ENCODE measurements around the gene LRP2. TPM values are rescaled to one million over a fixed set of nuclear protein-coding genes. Genes with fewer than 3 reads are reported as not detected.
"Not testable (repeated sequence)": the region's sequence is repeated elsewhere in the genome, so short reads cannot be mapped to it uniquely, and the experiment has no call there.

The LRP2 gene
- total RNA-seq, 1 donor from 2014 or later: 54.2 TPM

DNA sequence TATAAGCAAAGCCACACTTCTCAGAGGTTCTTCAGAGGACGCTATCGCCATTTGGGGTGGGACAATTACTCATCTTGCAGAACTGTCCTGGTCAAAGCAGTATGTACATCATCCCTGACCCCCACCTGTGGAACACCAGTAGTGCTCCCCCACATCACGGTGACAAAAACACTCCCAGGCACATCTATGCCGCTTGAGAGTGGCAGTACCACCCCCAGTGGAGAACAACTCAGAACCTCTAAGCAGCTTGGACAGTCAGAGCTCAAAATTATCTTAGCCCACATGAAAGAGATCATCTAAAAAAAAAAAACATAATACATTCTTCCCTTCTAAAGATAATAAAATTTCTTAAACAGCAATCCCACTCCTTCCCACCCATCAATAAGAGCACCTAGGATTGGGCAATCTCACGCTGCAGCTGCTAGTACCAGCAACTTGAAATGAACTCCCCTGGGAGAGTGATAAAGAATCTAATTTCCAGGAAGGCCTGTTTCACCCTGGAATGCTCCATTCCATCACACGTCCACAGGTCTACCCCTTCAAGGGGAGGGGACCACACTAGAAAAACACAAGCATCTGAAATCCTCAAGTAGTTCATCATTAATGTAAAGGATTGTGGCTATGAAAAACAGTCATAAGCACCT, 31.7 kb downstream of the LRP2 start:
- peak overlapping the region; percentile 32 for H3K27ac Mint-ChIP-seq
- H3K4me1 Mint-ChIP-seq: peaks cover 19% of the 10 kb centered on the region
- TF ChIP-seq, protein P1, sequence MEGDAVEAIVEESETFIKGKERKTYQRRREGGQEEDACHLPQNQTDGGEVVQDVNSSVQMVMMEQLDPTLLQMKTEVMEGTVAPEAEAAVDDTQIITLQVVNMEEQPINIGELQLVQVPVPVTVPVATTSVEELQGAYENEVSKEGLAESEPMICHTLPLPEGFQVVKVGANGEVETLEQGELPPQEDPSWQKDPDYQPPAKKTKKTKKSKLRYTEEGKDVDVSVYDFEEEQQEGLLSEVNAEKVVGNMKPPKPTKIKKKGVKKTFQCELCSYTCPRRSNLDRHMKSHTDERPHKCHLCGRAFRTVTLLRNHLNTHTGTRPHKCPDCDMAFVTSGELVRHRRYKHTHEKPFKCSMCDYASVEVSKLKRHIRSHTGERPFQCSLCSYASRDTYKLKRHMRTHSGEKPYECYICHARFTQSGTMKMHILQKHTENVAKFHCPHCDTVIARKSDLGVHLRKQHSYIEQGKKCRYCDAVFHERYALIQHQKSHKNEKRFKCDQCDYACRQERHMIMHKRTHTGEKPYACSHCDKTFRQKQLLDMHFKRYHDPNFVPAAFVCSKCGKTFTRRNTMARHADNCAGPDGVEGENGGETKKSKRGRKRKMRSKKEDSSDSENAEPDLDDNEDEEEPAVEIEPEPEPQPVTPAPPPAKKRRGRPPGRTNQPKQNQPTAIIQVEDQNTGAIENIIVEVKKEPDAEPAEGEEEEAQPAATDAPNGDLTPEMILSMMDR (IDR thresholded peaks at IDR 0.05; ENCODE audit: unreplicated experiment): no peak
- H3K4me3 Mint-ChIP-seq: no peak overlapping the region
- peaks cover 2% of the 10 kb centered on the region for H3K36me3 Mint-ChIP-seq
- no peak for DNase-seq (ENCODE audit: low spot score in 2 of 2, unreplicated experiment in 2 of 2)
- peaks cover 6% of the 10 kb centered on the region for H3K27me3 Mint-ChIP-seq (ENCODE audit: low read depth)
- no peaks in the 10 kb centered on the region for H3K9me3 Mint-ChIP-seq

DNA sequence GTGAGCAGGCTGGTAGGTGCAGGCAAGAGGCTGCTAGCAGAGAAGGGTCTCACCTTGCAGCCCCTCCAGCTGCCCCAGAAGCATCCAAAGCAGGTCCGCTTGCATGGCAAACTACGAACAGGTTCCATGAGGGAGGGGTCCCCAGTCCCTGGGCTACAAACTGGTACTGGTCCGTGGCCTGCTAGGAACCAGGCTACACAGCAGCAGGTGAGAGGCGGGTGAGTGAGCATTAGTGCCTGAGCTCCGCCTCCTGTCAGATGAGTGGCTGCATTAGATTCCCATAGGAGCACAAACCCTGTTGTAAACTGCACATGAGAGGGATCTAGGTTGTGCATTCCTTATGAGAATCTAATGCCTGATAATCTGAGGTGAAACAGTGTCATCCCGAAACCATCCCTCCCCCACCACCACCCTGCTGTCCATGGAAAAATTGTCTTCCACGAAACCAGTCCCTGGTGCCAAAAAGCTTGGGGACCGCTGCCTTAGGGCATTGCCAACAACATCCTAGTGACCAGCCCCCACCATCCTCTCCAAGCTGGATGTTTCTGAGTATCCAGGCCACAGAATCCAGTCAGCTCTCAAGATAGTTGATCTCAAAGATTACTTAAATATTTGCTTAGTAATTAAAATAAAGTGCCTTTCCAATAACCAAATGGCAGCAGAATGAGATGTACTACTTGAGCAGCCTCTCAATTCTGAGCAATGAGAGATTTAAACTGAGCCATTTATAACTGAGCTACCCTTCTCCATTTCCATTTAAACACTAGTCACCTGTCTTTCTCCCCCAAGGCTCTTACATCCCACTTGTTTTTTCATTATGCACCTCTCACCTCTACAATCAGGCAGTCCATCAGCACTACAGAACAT, 32.4 kb downstream of the LRP2 start:
- H3K27ac Mint-ChIP-seq: peak overlapping the region; percentile 32
- H3K27me3 Mint-ChIP-seq (ENCODE audit: low read depth): peaks cover 6% of the 10 kb centered on the region
- H3K4me3 Mint-ChIP-seq: no peak overlapping the region
- no peak for DNase-seq (ENCODE audit: low spot score in 2 of 2, unreplicated experiment in 2 of 2)
- no peaks in the 10 kb centered on the region for H3K9me3 Mint-ChIP-seq
- H3K36me3 Mint-ChIP-seq: peaks cover 2% of the 10 kb centered on the region
- peaks cover 24% of the 10 kb centered on the region for H3K4me1 Mint-ChIP-seq
- TF ChIP-seq, protein P1 (IDR thresholded peaks at IDR 0.05; ENCODE audit: unreplicated experiment): no peak

DNA sequence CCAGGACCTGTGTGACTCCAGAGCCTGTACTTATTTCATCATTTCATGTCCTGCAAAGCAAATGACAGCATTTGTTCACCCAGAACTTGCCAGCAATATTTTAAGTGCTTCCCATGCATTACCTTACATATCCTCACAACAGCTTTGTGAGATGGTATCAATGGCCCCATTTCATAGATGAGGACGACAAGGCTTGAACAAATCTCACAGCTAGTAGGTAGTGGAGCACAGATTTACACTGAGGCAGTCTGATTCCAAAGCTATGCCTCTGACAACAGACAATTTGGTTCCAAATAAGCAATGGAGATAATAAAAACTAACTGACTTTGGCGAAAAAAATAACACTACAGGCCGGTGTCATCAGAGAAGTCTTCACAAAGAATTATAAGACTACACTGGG, 33.5 kb downstream of the LRP2 start:
- TF ChIP-seq, protein P1 (IDR thresholded peaks at IDR 0.05; ENCODE audit: unreplicated experiment): no peak
- Mint-ChIP-seq H3K27me3 (ENCODE audit: low read depth) (peaks cover 6% of the 10 kb centered on the region), H3K4me3 (no peak overlapping the region), H3K36me3 (peaks cover 2% of the 10 kb centered on the region), H3K4me1 (peaks cover 34% of the 10 kb centered on the region), H3K9me3 (no peaks in the 10 kb centered on the region), H3K27ac (no peak overlapping the region)
- DNase-seq (ENCODE audit: low spot score in 2 of 2, unreplicated experiment in 2 of 2): no peak

DNA sequence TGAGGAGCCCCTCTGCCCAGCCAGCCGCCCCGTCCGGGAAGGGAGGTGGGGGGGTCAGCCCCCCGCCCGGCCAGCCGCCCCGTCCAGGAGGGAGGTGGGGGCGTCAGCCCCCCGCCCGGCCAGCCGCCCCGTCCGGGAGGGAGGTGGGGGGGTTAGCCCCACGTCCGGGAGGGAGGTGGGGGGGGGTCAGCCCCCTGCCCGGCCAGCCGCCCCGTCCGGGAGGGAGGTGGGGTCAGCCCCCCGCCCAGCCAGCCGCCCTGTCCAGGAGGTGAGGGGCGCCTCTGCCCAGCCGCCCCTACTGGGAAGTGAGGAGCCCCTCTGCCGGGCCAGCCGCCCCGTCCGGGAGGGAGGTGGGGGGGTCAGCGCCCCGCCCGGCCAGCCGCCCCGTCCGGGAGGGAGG, 34.5 kb downstream of the LRP2 start:
- H3K27me3 Mint-ChIP-seq (ENCODE audit: low read depth); H3K27ac Mint-ChIP-seq; H3K36me3 Mint-ChIP-seq; H3K9me3 Mint-ChIP-seq; H3K4me3 Mint-ChIP-seq; DNase-seq (ENCODE audit: low spot score in 2 of 2, unreplicated experiment in 2 of 2): not testable (repeated sequence)
- H3K4me1 Mint-ChIP-seq: peaks cover 39% of the 10 kb centered on the region

DNA sequence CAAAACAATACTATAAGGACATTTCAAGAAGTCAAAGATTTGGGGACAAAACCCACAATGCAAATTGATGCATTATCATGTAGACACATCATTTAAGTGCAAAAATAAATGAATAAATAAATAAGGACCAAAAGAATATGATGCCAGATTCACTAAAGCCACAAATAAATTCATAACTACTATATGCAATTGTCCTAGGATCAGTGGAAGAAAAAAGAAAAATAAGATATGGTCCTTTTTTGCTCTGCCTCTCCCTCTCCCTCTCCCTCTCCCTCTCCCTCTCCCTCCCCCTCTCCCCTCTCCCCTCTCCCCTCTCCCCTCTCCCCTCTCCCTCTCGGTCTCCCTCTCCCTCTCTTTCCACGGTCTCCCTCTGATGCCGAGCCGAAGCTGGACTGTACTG, 36.4 kb downstream of the LRP2 start:
- H3K4me3 Mint-ChIP-seq; H3K9me3 Mint-ChIP-seq; DNase-seq (ENCODE audit: low spot score in 2 of 2, unreplicated experiment in 2 of 2); H3K27ac Mint-ChIP-seq; H3K27me3 Mint-ChIP-seq (ENCODE audit: low read depth); H3K36me3 Mint-ChIP-seq: not testable (repeated sequence)
- H3K4me1 Mint-ChIP-seq: peaks cover 41% of the 10 kb centered on the region

DNA sequence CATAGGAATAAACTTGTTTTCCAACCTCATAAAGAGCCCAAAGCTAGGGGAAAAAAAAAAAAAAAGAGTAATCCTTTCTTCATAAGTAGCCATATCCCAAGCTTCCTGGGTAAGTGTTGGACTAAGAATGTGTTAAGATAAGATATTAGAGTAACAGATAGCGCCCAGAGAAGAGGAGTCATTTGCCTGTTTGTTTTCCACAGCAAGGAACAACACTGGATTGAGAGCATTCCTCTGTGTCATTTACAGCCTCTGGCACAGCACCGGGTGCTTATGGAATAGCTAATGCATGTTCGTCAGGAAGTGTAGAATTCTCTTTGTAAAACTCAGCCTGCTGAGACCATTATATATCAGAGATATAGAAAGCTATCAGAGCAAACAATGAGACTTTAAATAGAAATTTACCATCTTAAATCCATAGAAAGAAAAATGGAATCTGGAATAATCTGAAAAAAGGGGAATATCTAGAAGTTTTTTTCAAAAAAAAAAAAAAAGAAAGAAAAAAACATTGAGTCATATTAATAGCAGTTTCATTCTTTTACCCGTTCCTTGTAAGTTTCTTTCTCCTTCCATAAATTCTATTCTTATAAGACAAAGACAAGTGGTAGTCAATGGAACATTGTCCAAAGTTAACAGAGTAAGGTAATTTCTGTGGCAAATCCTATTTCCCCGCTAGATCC, 37.6 kb downstream of the LRP2 start:
- TF ChIP-seq, protein P1 (IDR thresholded peaks at IDR 0.05; ENCODE audit: unreplicated experiment): no peak
- Mint-ChIP-seq H3K4me1 (peaks cover 34% of the 10 kb centered on the region), H3K27me3 (ENCODE audit: low read depth) (peaks cover 8% of the 10 kb centered on the region), H3K36me3 (peaks cover 2% of the 10 kb centered on the region), H3K4me3 (no peak overlapping the region), H3K27ac (peak overlapping the region; percentile 87), H3K9me3 (no peaks in the 10 kb centered on the region)
- no peak for DNase-seq (ENCODE audit: low spot score in 2 of 2, unreplicated experiment in 2 of 2)

Data from mesothelial cell of epicardium (in vitro differentiated cells).